Urinary bladder (tissue), 4 donors: ENCODE measurements around the gene SMIM38. TPM values are rescaled to one million over a fixed set of nuclear protein-coding genes. Genes with fewer than 3 reads are reported as not detected.

Experiments used
- DNase-seq: peaks from one replicate; pipeline ENCODE4 v3.0.0-alpha.2; 2015; ENCODE audit errors: extremely low spot score
- H3K27ac ChIP-seq: one replicate; pipeline ENCODE4 v1.5.1; 2013; ENCODE audit warnings: low read depth, mild to moderate bottlenecking, moderate library complexity
- H3K36me3 ChIP-seq: one replicate; pipeline ENCODE4 v1.6.1; 2013; ENCODE audit warnings: mild to moderate bottlenecking, moderate library complexity; ENCODE audit not compliant: insufficient read depth
- H3K4me1 ChIP-seq: one replicate; pipeline ENCODE4 v1.6.1; 2013; ENCODE audit warnings: mild to moderate bottlenecking, moderate library complexity; ENCODE audit not compliant: insufficient read depth
- H3K4me3 ChIP-seq: one replicate; pipeline ENCODE4 v1.5.1; 2013; ENCODE audit warnings: low read depth, low read length
- WGBS: extraction: QIAGEN DNeasy Blood & Tissue Kit; methylation state at CpG from one replicate; pipeline ENCODE4 v1.1.7; 2013; 5-methylcytosine and 5-hydroxymethylcytosine counted together
- polyA plus RNA-seq: library from polyadenylated mRNA; stranded (reverse); fragments of 200-250 nt; gene quantifications from one replicate; pipeline ENCODE4 v1.2.3, GENCODE V29; 2013
- total RNA-seq: library from RNA; depleted of rRNA; stranded (reverse); fragments of >200 nt; gene quantifications from one replicate; pipeline ENCODE4 v1.2.3, GENCODE V29; 2014
- donor health status: healthy with polysubstance abuse.
- donor health status: healthy.

SMIM38 gene
- total RNA-seq (0.90 TPM), polyA plus RNA-seq (0.46 TPM)

GRCh38 chr11:69155302-69156234 lies at the start of gene SMIM38:
TSS of gene SMIM38 (plus strand) at chr11:69155935. CDS start at chr11:69157847, 1,912 bp downstream.
- peaks cover 2% of the 10 kb centered on the region for H3K4me1 ChIP-seq
- H3K36me3 ChIP-seq = no peaks in the 10 kb centered on the region
- 81% methylated on average over 32 of the region's 32 CpGs for WGBS
- DNase-seq = no peak
- H3K4me3 ChIP-seq = no peak within 1 kb of the TSS
- H3K27ac ChIP-seq = no peak within 1 kb of the TSS

- DNase-seq = no peak
- no peaks in the 10 kb centered on the region for H3K4me1 ChIP-seq
- H3K27ac ChIP-seq = no peak overlapping the region
- WGBS = 52% methylated on average over 23 of the region's 23 CpGs
- H3K36me3 ChIP-seq = no peaks in the 10 kb centered on the region
- H3K4me3 ChIP-seq = no peak overlapping the region
Observed at GRCh38 chr11:69106031-69106811, 49.5 kb upstream of the SMIM38 start.

- Histone ChIP-seq H3K4me1 (no peaks in the 10 kb centered on the region), H3K27ac (no peak overlapping the region), H3K36me3 (no peaks in the 10 kb centered on the region), H3K4me3 (no peak overlapping the region)
- no peak for DNase-seq
Observed at GRCh38 chr11:69107413-69107812, 48.3 kb upstream of the SMIM38 start.

- H3K27ac ChIP-seq = no peak overlapping the region
- H3K4me1 ChIP-seq = no peaks in the 10 kb centered on the region
- WGBS = 95% methylated on average over 7 of the region's 7 CpGs
- H3K36me3 ChIP-seq = no peaks in the 10 kb centered on the region
- DNase-seq = no peak
- H3K4me3 ChIP-seq = no peak overlapping the region
Observed at GRCh38 chr11:69108030-69108429, 47.7 kb upstream of the SMIM38 start.

GRCh38 chr11:69108559-69108958 lies 47.2 kb upstream of the SMIM38 start:
- 97% methylated on average over 5 of the region's 5 CpGs for WGBS
- no peaks in the 10 kb centered on the region for H3K4me1 ChIP-seq
- no peak overlapping the region for H3K4me3 ChIP-seq
- no peak overlapping the region for H3K27ac ChIP-seq
- no peaks in the 10 kb centered on the region for H3K36me3 ChIP-seq
- DNase-seq = no peak

- no peak overlapping the region for H3K4me3 ChIP-seq
- no peak overlapping the region for H3K27ac ChIP-seq
- no peaks in the 10 kb centered on the region for H3K4me1 ChIP-seq
- H3K36me3 ChIP-seq = no peaks in the 10 kb centered on the region
- WGBS = 86% methylated on average over 2 of the region's 2 CpGs
- no peak for DNase-seq
Observed at GRCh38 chr11:69109101-69109500, 46.6 kb upstream of the SMIM38 start.

- no peak for DNase-seq
- 97% methylated on average over 6 of the region's 6 CpGs for WGBS
- Histone ChIP-seq H3K27ac (no peak overlapping the region), H3K36me3 (no peaks in the 10 kb centered on the region), H3K4me3 (no peak overlapping the region), H3K4me1 (no peaks in the 10 kb centered on the region)
Observed at GRCh38 chr11:69110451-69110850, 45.3 kb upstream of the SMIM38 start.

- WGBS = 89% methylated on average over 20 of the region's 20 CpGs
- no peak for DNase-seq
Observed at GRCh38 chr11:69111624-69112542, 43.9 kb upstream of the SMIM38 start.

GRCh38 chr11:69113226-69113625 lies 42.5 kb upstream of the SMIM38 start:
- 87% methylated on average over 10 of the region's 10 CpGs for WGBS

More at GRCh38 chr11:69111624-69112542, 43.9 kb upstream of the SMIM38 start:
- Histone ChIP-seq H3K27ac (no peak overlapping the region), H3K36me3 (no peaks in the 10 kb centered on the region), H3K4me1 (no peaks in the 10 kb centered on the region), H3K4me3 (no peak overlapping the region)

GRCh38 chr11:69113646-69114340 lies 41.9 kb upstream of the SMIM38 start:
- Histone ChIP-seq H3K4me1 (no peaks in the 10 kb centered on the region), H3K4me3 (no peak overlapping the region), H3K27ac (no peak overlapping the region), H3K36me3 (no peaks in the 10 kb centered on the region)
- WGBS = 85% methylated on average over 22 of the region's 22 CpGs
- no peak for DNase-seq

More at GRCh38 chr11:69113226-69113625, 42.5 kb upstream of the SMIM38 start:
- no peak overlapping the region for H3K27ac ChIP-seq
- H3K36me3 ChIP-seq = no peaks in the 10 kb centered on the region
- DNase-seq = no peak
- no peak overlapping the region for H3K4me3 ChIP-seq
- no peaks in the 10 kb centered on the region for H3K4me1 ChIP-seq

GRCh38 chr11:69114362-69114761 lies 41.4 kb upstream of the SMIM38 start:
- H3K4me1 ChIP-seq = no peaks in the 10 kb centered on the region
- no peak for DNase-seq
- H3K36me3 ChIP-seq = no peaks in the 10 kb centered on the region
- H3K4me3 ChIP-seq = no peak overlapping the region
- no peak overlapping the region for H3K27ac ChIP-seq
- WGBS = 88% methylated on average over 6 of the region's 6 CpGs

- Histone ChIP-seq H3K4me1 (no peaks in the 10 kb centered on the region), H3K4me3 (no peak overlapping the region), H3K36me3 (no peaks in the 10 kb centered on the region), H3K27ac (no peak overlapping the region)
- 75% methylated on average over 21 of the region's 21 CpGs for WGBS
- no peak for DNase-seq
Observed at GRCh38 chr11:69114811-69115523, 40.8 kb upstream of the SMIM38 start.
